WI38 (cell line): ENCODE results near the gene SNTG2.

ENCODE experiments used
- H3K4me3 ChIP-seq: 2 replicates; pipeline ENCODE4 v1.5.1; 2011; ENCODE audit warnings: low read depth, mild to moderate bottlenecking, control low read depth, low read length
- TF ChIP-seq, protein P1 (sequence below): IDR thresholded peaks from 2 replicates; pipeline ENCODE4 v1.5.1; 2012; ENCODE audit warnings: low read depth, mild to moderate bottlenecking, control low read depth, low read length

SNTG2 gene

DNA sequence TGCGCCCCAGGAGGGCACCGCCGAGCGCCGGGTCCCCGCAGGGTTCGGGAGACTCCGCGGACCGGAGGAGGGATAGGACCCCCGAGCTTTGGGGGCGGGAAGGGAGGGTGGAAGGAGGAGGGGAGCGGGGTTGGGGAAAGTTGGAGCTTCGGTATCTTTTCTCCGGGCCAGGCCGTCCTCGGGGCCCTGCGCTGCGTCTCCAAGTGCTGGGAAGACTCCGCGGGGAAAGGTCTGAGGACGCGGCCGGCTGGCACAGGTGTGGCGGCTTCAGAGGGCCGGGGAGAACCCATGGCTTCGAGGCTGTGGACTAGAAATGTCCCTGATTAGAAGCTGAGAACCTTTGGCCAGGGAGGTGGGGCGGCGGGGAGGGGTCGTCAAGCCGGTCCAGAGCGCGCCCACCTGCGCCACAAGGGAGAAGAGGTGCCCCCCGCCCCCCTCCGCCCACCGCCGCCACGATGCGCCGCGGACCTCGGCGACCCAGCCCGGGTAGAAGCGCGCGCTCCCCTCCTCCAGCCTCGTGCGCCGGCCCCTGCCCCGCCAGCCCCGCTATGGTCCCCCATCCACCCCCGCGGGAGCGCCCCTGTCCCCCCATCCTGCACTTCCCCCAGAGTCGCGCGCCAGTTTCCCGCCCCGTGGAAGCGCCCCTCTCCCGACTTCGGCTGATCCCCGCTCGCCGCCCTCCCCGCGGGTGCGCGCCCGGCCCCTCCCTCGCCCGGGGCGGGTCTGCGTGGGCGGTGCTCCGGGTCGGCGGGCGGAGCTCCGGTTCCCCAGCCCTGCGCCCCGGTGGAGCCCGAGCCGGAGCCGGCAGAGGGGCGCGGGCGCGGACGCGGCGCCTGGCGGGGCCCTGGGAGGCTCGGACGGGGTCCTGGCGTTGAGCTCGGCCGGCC, at the start of gene SNTG2:
Gene SNTG2 (plus strand): TSS at position 770 of the 887 bp plus-strand sequence. CDS start 148 bp downstream, outside the sequence.
- peak within 1 kb of the TSS; percentile 44 for H3K4me3 ChIP-seq
- TF ChIP-seq, protein P1, sequence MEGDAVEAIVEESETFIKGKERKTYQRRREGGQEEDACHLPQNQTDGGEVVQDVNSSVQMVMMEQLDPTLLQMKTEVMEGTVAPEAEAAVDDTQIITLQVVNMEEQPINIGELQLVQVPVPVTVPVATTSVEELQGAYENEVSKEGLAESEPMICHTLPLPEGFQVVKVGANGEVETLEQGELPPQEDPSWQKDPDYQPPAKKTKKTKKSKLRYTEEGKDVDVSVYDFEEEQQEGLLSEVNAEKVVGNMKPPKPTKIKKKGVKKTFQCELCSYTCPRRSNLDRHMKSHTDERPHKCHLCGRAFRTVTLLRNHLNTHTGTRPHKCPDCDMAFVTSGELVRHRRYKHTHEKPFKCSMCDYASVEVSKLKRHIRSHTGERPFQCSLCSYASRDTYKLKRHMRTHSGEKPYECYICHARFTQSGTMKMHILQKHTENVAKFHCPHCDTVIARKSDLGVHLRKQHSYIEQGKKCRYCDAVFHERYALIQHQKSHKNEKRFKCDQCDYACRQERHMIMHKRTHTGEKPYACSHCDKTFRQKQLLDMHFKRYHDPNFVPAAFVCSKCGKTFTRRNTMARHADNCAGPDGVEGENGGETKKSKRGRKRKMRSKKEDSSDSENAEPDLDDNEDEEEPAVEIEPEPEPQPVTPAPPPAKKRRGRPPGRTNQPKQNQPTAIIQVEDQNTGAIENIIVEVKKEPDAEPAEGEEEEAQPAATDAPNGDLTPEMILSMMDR, result no peak

DNA sequence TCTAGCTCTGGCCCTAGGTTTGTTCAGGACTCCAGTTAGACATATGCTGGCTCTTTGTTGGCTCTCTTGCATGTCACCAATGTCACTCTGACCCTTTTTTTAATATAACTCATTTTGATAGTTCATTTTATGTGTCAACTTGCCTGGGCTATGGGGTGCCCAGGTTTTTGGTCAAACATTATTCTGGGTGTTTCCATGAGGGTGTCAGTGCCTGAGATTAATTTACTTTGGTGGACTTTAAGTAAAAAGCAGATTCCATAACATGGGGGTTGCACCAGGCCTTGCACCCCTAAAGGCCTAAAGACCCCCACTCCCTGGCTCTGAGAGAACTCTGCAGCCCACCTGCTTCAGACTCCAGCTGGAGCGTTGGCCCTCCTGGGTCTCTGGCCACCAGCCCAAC, 48.1 kb upstream of the SNTG2 start:
- no peak overlapping the region for H3K4me3 ChIP-seq
- TF ChIP-seq, protein P1, result no peak

DNA sequence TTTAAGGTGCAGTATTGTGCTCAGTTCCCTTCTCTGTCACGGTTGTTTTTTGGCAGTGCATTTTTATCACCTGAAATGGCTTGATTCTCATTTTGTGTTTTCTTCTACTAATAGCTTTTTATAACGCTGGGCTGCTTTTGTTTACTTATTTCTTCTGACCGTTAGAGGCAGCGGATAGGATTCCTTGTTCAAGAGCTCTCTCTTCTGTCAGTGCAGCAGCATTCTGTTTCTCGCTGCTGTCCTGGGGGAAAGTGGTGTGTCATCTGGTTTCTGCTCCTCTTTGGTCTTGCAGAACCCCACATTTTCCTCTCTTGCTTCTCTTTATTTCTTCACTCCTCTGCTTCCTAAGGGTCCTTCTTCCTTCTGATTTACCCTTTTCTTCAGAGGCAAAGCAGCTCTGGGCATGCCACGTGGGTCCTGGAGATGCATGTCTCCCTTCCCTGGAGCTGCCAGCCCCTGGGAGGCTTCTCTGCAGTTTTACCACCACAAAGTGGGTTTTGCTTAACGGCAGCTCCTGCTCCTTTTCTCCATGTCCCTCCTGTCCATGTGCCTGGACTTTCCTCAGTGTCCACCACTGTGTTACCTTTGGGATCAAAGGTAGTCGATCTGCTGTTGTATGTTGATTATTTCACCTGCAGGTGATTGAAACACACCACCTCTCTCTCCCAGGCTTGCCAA, 47.3 kb upstream of the SNTG2 start:
- no peak overlapping the region for H3K4me3 ChIP-seq
- TF ChIP-seq, protein P1, result no peak

DNA sequence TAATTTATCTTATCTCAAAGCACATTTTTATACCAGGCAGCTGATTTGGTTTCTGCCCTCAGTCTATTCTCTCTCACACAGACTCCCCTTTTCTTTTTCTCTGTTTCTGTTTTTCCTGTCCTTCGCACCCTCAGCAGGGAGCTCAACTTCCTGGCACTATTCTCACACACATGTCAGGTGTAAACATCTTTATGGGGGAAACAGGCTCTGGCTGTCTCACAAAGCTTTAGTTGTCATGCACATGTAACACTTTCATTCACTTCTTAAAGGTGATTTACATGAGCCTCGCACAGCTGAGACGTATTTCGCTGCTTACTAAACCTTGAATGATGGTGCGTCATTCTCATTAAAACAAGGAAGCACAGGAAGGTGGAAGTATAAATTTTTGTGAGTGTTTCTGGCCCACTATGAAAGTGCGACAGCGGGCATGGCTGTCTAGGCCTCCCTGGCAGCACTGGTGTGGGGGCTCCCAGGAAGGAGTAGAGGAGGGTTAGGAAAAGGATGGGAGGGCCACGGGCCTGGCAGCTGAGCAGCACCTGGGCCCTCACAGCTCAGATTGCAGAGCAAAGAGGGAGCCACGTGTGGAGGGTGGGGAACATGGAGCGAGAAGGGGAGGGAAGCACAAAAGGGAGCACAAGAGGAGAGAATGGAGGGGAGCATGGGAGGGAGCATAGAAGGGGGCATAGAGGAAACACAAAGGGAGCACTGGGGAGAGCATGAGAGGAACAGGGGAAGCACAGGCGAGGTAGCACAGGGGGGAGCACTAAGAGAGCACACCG, 46.2 kb upstream of the SNTG2 start:
- H3K4me3 ChIP-seq, result no peak overlapping the region
- TF ChIP-seq, protein P1, result no peak

DNA sequence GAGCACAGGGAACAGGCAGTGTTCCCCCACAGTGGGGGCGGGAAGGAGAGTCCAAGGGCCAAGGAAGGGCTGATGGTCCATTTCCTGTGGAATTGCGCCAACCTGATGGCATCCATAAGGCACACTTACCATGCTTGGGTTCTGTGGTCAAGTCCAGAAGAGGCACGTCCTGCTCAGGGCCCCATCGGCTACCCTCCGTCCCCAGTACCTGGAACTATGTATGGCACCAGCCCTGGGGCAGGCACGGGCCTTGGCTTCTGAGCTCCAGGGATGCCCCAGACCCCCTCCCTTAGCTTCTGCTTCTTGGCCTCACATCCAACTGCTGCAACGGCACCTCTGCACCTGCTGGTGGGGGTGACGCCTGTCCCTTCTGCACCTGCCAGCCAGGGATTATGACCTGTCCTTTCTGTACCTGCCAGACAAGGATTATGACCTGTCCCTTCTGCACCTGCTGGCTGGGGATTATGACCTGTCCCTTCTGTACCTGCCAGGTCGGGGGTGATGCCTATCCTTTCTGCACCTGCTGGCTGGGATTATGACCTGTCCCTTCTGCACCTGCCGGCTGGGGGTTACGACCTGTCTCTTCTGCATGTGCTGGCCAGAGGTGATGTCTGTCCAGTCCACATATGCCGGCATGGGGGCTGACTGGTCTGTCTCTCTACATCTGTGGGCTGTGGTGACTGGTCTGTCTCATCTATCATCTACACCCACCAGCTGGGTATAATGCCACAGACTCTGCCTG, 45.4 kb upstream of the SNTG2 start:
- no peak overlapping the region for H3K4me3 ChIP-seq
- TF ChIP-seq, protein P1, result no peak

DNA sequence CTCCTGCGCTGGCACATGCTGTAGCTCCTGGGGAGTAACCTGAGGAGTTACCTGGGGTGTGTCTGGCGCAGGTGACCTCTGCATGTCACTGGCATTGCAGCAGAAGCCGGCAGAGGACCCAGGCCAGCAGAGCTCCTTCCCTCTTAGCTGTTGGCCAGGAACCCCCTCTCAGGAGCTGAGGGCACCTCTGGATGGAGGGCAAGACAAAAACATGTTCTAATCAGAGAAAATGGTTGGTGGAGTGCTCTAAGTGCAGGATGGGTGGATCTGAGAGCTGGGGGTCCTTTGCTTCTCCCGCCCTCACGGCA, 44.9 kb upstream of the SNTG2 start:
- H3K4me3 ChIP-seq, result no peak overlapping the region
- TF ChIP-seq, protein P1, result no peak
